Smooth muscle cell (in vitro differentiated cells): ENCODE results near the gene RANBP10. TPM values are rescaled to one million over a fixed set of nuclear protein-coding genes. Genes with fewer than 3 reads are reported as not detected.
A peak's percentile ranks its signal among the peaks of the same experiment; 100 is the strongest.
"Not testable (repeated sequence)": the region's sequence is repeated elsewhere in the genome, so short reads cannot be mapped to it uniquely, and the experiment has no call there.

ENCODE experiments used
- DNase-seq: peaks from one replicate; lab custom pipeline; 2025; ENCODE audit not compliant: unreplicated experiment; lab: John Stamatoyannopoulos, UW
- H2AFZ ChIP-seq: fragments of 200-600 bp; sonication (generic); 2 replicates; pipeline ENCODE4 v1.6.0; 2016; ENCODE audit warnings: antibody characterized with exemption, low read depth, mild to moderate bottlenecking
- H3F3A ChIP-seq: fragments of 200-600 bp; sonication (generic); 2 replicates; pipeline ENCODE4 v1.6.0; 2017; ENCODE audit warnings: antibody characterized with exemption, low read depth
- H3K27ac ChIP-seq: fragments of 200-600 bp; sonication (generic); 2 replicates; pipeline ENCODE4 v1.5.1; 2016; ENCODE audit warnings: low read depth, mild to moderate bottlenecking
- H3K27me3 ChIP-seq: fragments of 200-600 bp; sonication (generic); 2 replicates; pipeline ENCODE4 v1.6.1; 2016; ENCODE audit warnings: low read depth, mild to moderate bottlenecking
- H3K36me3 ChIP-seq: fragments of 200-600 bp; sonication (generic); 2 replicates; pipeline ENCODE4 v1.5.1; 2016; ENCODE audit warnings: low read depth
- H3K4me1 ChIP-seq: fragments of 200-600 bp; sonication (generic); 2 replicates; pipeline ENCODE4 v1.5.1; 2016; ENCODE audit warnings: low read depth
- H3K4me2 ChIP-seq: fragments of 200-600 bp; sonication (generic); 2 replicates; pipeline ENCODE4 v1.6.0; 2016; ENCODE audit warnings: mild to moderate bottlenecking
- H3K4me3 ChIP-seq: fragments of 200-600 bp; sonication (generic); 2 replicates; pipeline ENCODE4 v1.5.1; 2016; ENCODE audit warnings: mild to moderate bottlenecking
- H3K79me2 ChIP-seq: fragments of 200-600 bp; sonication (generic); 2 replicates; pipeline ENCODE4 v1.6.0; 2016; ENCODE audit warnings: low read depth, mild to moderate bottlenecking
- H3K9ac ChIP-seq: fragments of 200-600 bp; sonication (generic); 2 replicates; pipeline ENCODE4 v1.6.0; 2016; ENCODE audit warnings: low read depth
- H3K9me3 ChIP-seq: fragments of 200-600 bp; sonication (generic); replicated peaks from 2 replicates; pipeline ENCODE4 v1.5.1; 2016; ENCODE audit warnings: low read depth
- H4K20me1 ChIP-seq: fragments of 200-600 bp; sonication (generic); 2 replicates; pipeline ENCODE4 v1.6.0; 2016; ENCODE audit warnings: low read depth
- WGBS: methylation state at CpG from one replicate; pipeline ENCODE4 v1.1.7; 2016; ENCODE audit warnings: low lambda C conversion rate; 5-methylcytosine and 5-hydroxymethylcytosine counted together
- polyA plus RNA-seq: library from polyadenylated mRNA; unstranded; fragments of >200 nt; fragmentation: Nextera tagmentation; extraction: Ambion mirVana; gene quantifications from 2 replicates; pipeline ENCODE4 v1.2.1, GENCODE V29; 2016
- total RNA-seq: library from RNA; depleted of rRNA; stranded (reverse); fragments of >200 nt; gene quantifications from 2 replicates; pipeline ENCODE4 v1.2.3, GENCODE V29; 2014
- TF ChIP-seq, protein P1 (sequence below): fragments of 200-600 bp; sonication (generic); IDR thresholded peaks from 2 replicates; pipeline ENCODE4 v1.5.1; 2017; ENCODE audit warnings: borderline replicate concordance, mild to moderate bottlenecking, antibody characterized with exemption; ENCODE audit not compliant: insufficient read depth, poor library complexity, severe bottlenecking

The RANBP10 gene
- total and polyA plus RNA-seq, 2 experiments from 2014 or later: 4.6 to 5.9 TPM

DNA sequence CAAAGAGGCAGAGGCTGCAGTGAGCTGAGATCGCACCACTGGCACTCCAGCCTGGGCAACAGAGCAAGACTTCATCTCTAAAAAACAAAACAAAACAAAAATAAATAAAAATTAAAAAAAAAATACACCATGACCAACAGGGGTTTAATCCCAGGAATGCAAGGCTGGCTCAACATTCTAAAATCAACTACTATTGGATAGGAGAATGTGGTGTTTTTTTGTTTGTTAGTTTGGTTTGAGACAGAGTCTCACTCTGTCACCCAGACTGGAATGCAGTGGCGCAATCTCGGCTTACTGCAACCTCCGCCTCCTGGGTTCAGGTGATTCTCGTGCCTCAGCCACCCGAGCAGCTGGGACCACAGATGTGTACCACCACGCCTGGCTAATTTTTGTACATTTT, 107.1 kb downstream of the RANBP10 start:
- H3K27me3 ChIP-seq: no peaks in the 10 kb centered on the region
- H3K9ac ChIP-seq: no peak overlapping the region
- peaks cover 29% of the 10 kb centered on the region for H3K79me2 ChIP-seq
- no peak for DNase-seq
- peaks cover 26% of the 10 kb centered on the region for H4K20me1 ChIP-seq
- WGBS: 96% methylated on average over 7 of the region's 7 CpGs
- H3F3A ChIP-seq: no peaks in the 10 kb centered on the region
- H3K4me3 ChIP-seq: no peak overlapping the region
- no peaks in the 10 kb centered on the region for H3K4me1 ChIP-seq
- no peaks in the 10 kb centered on the region for H3K36me3 ChIP-seq
- H2AFZ ChIP-seq: no peak overlapping the region
- H3K9me3 ChIP-seq: no peaks in the 10 kb centered on the region
- no peak overlapping the region for H3K27ac ChIP-seq
- TF ChIP-seq, protein P1, sequence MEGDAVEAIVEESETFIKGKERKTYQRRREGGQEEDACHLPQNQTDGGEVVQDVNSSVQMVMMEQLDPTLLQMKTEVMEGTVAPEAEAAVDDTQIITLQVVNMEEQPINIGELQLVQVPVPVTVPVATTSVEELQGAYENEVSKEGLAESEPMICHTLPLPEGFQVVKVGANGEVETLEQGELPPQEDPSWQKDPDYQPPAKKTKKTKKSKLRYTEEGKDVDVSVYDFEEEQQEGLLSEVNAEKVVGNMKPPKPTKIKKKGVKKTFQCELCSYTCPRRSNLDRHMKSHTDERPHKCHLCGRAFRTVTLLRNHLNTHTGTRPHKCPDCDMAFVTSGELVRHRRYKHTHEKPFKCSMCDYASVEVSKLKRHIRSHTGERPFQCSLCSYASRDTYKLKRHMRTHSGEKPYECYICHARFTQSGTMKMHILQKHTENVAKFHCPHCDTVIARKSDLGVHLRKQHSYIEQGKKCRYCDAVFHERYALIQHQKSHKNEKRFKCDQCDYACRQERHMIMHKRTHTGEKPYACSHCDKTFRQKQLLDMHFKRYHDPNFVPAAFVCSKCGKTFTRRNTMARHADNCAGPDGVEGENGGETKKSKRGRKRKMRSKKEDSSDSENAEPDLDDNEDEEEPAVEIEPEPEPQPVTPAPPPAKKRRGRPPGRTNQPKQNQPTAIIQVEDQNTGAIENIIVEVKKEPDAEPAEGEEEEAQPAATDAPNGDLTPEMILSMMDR: no peak
- no peak overlapping the region for H3K4me2 ChIP-seq

DNA sequence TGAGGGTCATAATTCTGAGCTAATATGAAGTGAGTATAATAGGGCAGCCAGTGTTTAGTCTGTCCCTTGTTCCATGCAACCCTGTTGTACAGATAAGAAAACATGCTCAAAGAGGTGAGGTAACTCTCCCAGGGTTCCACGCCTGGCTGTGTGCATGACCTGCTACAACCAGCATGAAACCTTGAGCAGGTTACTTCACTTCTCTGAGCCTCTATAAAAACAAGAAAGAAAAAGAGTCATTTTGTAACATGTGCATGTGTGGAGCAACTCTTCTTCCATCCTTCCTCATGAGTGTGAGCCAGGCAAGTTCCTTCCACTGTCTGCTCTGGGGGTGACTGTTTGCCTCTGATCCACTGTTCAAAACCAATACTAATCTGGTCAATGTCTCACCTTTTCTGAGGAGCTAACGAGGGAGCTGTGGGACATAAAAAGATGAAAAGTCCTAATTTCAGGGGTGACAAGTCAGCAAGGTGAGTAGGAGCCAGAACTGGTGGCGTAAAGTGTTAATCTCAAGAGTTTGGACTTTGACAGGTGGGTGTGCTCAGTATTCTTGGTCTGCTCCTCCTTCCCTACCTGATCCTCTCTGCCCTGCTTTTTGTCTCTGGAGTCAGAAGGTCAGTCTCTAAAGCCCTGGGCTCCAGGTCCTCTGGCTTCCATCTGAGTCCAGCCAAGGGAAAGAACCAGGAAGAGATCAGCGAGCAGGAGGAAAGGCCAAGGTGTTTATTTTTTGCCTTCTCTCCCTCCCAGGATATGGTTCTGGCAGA, 108.8 kb downstream of the RANBP10 start:
- no peak overlapping the region for H2AFZ ChIP-seq
- no peak for DNase-seq
- no peaks in the 10 kb centered on the region for H3K36me3 ChIP-seq
- no peak overlapping the region for H3K4me3 ChIP-seq
- 77% methylated on average over 4 of the region's 4 CpGs for WGBS
- no peaks in the 10 kb centered on the region for H3K4me1 ChIP-seq
- H3K9ac ChIP-seq: no peak overlapping the region
- H3F3A ChIP-seq: no peaks in the 10 kb centered on the region
- TF ChIP-seq, protein P1: no peak
- peaks cover 23% of the 10 kb centered on the region for H3K79me2 ChIP-seq
- H3K9me3 ChIP-seq: no peaks in the 10 kb centered on the region
- H3K27me3 ChIP-seq: no peaks in the 10 kb centered on the region
- peak overlapping the region; percentile 71 for H3K27ac ChIP-seq
- H4K20me1 ChIP-seq: peaks cover 25% of the 10 kb centered on the region
- no peak overlapping the region for H3K4me2 ChIP-seq

DNA sequence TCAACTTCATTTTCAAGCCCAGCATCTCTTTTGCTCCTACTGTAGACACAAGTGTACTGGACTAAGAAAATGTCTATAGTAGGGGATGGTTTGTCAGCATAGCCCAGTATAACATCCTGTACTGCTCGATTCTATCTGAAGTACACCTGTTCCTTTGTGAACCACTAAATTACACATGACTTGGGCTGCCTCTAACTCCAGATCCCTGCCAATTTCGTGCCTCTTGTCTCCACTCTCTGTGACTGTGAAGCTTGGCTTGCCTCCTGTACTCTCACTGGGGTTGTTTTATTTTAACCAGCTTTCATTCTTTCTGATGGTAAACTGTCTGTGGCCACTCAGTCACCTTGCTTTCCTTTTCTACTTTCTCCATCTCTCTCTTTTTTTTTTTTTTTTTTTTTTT, 111.7 kb downstream of the RANBP10 start:
- Histone ChIP-seq H2AFZ (no peak overlapping the region), H3K27me3 (no peaks in the 10 kb centered on the region), H3K27ac (no peak overlapping the region), H4K20me1 (peaks cover 41% of the 10 kb centered on the region), H3K4me1 (no peaks in the 10 kb centered on the region), H3F3A (no peaks in the 10 kb centered on the region), H3K4me3 (no peak overlapping the region), H3K4me2 (no peak overlapping the region), H3K79me2 (peaks cover 25% of the 10 kb centered on the region), H3K36me3 (no peaks in the 10 kb centered on the region), H3K9ac (no peak overlapping the region), H3K9me3 (no peaks in the 10 kb centered on the region)
- 96% methylated on average over 2 of the region's 2 CpGs for WGBS
- no peak for DNase-seq
- TF ChIP-seq, protein P1: no peak

DNA sequence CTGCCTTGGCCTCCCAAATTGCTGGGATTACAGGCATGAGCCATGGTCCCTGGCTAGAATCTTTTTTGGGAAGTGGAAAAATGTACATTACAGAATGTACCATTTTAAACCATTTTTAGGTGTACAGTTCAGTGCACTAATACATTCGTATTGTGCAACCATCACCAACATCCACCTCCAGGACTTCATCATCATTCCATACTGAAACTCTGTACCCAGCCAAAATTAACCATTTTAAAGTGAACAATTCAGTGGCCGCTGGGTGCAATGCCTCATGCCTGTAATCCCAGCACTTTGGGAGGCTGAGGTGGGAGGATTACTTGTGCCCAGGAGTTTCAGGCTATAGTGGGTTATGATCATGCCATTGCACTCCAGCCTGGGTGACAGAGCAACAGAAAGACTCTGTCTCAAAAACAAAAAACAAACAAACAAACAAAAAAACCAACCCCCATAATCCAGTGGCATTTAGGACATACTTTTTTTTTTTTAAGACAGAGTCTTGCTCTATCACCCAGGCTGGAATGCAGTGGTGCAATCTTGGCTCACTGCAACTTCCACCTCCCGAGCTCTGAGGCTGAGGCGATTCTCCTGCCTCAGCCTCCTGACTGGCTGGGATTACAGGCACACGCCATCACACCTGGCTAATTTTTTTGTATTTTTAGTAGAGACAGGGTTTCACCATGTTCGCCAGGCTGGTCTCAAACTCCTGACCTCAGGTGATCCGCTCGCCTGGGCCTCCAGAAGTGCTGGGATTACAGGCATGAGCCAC, 112.7 kb downstream of the RANBP10 start:
- not testable (repeated sequence) for H2AFZ ChIP-seq, H3K27ac ChIP-seq, H3K27me3 ChIP-seq, H3K4me3 ChIP-seq, H3K36me3 ChIP-seq, H3K9me3 ChIP-seq, H3K4me2 ChIP-seq, DNase-seq, H3F3A ChIP-seq, H3K4me1 ChIP-seq, H3K9ac ChIP-seq
- 90% methylated on average over 8 of the region's 8 CpGs for WGBS
- Histone ChIP-seq H3K79me2 (peaks cover 24% of the 10 kb centered on the region), H4K20me1 (peaks cover 41% of the 10 kb centered on the region)
